ENCODE results near the gene PDGFRB.

Gene PDGFRB

GRCh38 chr5:150080696-150081435, 74.8 kb downstream of the PDGFRB start:
- DNase-seq = no peak

GRCh38 chr5:150079909-150080461, 75.7 kb downstream of the PDGFRB start:
- no peak for DNase-seq

- no peak for DNase-seq
Measured at GRCh38 chr5:150078802-150079689, 76.6 kb downstream of the PDGFRB start.

GRCh38 chr5:150077996-150078801, 77.4 kb downstream of the PDGFRB start:
- no peak for DNase-seq

- no peak for DNase-seq
Measured at GRCh38 chr5:150077060-150077459, 78.6 kb downstream of the PDGFRB start.

- no peak for DNase-seq
Measured at GRCh38 chr5:150075806-150076205, 79.8 kb downstream of the PDGFRB start.

- no peak for DNase-seq
Measured at GRCh38 chr5:150075233-150075632, 80.4 kb downstream of the PDGFRB start.

- DNase-seq = no peak
Measured at GRCh38 chr5:150073677-150074076, 82.0 kb downstream of the PDGFRB start.

GRCh38 chr5:150073086-150073625, 82.5 kb downstream of the PDGFRB start:
- DNase-seq = no peak

- DNase-seq = no peak
Measured at GRCh38 chr5:150070821-150071220, 84.8 kb downstream of the PDGFRB start.

GRCh38 chr5:150069672-150070627, 85.7 kb downstream of the PDGFRB start:
- DNase-seq = no peak

- no peak for DNase-seq
Measured at GRCh38 chr5:150068961-150069645, 86.5 kb downstream of the PDGFRB start.

- no peak for DNase-seq
Measured at GRCh38 chr5:150068472-150068871, 87.2 kb downstream of the PDGFRB start.

- DNase-seq = no peak
Measured at GRCh38 chr5:150068071-150068470, 87.6 kb downstream of the PDGFRB start.

- DNase-seq = no peak
Measured at GRCh38 chr5:150067405-150067960, 88.2 kb downstream of the PDGFRB start.

GRCh38 chr5:150066901-150067396, 88.7 kb downstream of the PDGFRB start:
- no peak for DNase-seq

GRCh38 chr5:150066436-150066835, 89.2 kb downstream of the PDGFRB start:
- no peak for DNase-seq

GRCh38 chr5:150065886-150066285, 89.8 kb downstream of the PDGFRB start:
- DNase-seq = no peak

GRCh38 chr5:150065346-150065745, 90.3 kb downstream of the PDGFRB start:
- DNase-seq = no peak

GRCh38 chr5:150064681-150065220, 90.9 kb downstream of the PDGFRB start:
- DNase-seq = no peak

All from activated CD4-positive, alpha-beta T cell treated with anti-CD3 and anti-CD28 coated beads for 1 hour (primary cell).